Bronchial epithelial cell (primary cell): Measurements from ENCODE around the gene WHAMM. TPM values are rescaled to one million over a fixed set of nuclear protein-coding genes. Genes with fewer than 3 reads are reported as not detected.

Experiments
- DNase-seq: peaks from one replicate; pipeline ENCODE4 v3.0.0-alpha.2; 2010; ENCODE audit warnings: low read depth
- FAIRE-seq: peaks from 2 replicates; lab custom pipeline; 2011; peaks lifted over from hg19 to GRCh38; lab: Jason Lieb, UNC
- H3K27me3 ChIP-seq: 2 replicates; pipeline ENCODE4 v1.5.1; 2011; ENCODE audit warnings: low read length; ENCODE audit not compliant: control insufficient read depth, insufficient read depth
- H3K36me3 ChIP-seq: 2 replicates; pipeline ENCODE4 v1.5.1; 2011; ENCODE audit warnings: low read length; ENCODE audit not compliant: control insufficient read depth, insufficient read depth
- H3K4me3 ChIP-seq: 2 replicates; pipeline ENCODE4 v1.5.1; 2011; ENCODE audit warnings: mild to moderate bottlenecking, low read depth, low read length, control low read depth
- CTCF ChIP-seq: IDR thresholded peaks from 2 replicates; pipeline ENCODE4 v1.5.1; 2011; ENCODE audit warnings: mild to moderate bottlenecking, moderate library complexity, low read length, control low read depth, inconsistent platforms; ENCODE audit not compliant: insufficient read depth, severe bottlenecking
- total RNA-seq: library from RNA; depleted of rRNA; stranded (reverse); fragments of >200 nt; gene quantifications from 2 replicates; pipeline ENCODE4 v1.2.1, GENCODE V29; 2014

Gene WHAMM
- total RNA-seq, 1 donor from 2014 or later: 3.2 TPM

DNA sequence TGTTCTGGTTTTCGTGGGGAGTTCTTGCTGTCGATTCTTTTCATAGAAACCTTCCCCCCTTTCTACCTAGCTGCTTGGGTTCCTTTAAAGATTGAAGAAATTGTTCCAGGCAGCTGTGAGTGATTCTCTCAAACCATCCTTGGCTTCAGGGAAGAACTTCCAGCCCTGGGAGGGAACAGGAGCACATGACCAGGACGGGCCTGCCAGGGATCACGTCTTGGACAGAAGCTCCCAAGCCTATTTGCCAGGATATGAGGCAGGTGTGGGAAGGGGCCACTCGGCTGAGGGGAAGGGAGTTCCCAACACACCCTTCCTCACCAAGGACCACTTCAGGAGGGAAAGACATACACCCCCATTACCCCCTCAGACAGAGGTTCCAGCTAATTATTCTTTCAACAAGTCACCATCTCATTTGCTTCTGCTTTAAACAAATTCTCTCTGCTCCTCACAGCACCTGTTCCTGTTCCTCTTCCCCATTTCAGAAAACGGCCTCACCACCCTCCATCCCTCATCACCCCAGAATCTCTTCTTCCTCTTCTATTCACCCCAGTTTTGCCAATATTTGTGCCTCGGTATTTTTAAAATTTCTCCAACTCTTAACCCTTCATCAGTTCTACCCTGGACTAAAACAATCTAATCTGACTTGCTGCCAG, 62.5 kb downstream of the WHAMM start:
- no peak for TF ChIP-seq CTCF
- FAIRE-seq: no peak
- DNase-seq: no peak
- Histone ChIP-seq H3K27me3 (no peaks in the 10 kb centered on the region), H3K4me3 (no peak overlapping the region), H3K36me3 (peaks cover 3% of the 10 kb centered on the region)

DNA sequence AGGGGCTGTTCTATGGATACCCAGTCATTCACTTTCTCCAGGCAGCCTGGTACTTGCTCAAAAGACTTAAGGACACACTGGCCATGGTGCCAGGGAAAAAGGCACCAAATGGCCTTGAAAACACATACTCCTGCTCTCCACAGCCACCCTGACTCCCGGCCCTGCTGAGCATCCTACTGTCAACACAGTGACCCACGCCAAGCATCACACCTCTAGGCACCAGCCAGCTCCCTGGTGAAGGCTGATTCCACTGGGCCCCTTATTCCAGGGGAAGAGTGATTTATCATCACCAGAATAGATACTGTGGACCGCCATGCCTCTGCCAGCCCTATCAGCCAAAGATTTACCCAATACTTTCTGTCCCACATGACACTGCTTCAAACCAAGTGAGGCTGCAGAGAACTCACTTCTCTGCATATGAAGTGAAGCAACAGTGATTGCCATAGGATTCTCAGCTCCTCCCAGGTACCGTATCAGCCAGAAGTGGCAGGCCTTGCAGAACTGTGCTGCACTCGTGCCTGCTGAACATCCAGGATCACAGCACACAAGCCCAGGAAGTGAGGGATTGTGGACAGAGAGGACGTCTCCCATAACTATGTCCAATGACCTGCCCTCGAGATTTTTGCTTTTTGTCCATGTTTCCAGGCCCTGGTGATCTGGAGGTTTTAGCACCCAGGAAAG, 63.7 kb downstream of the WHAMM start:
- TF ChIP-seq CTCF: no peak
- H3K27me3 ChIP-seq: no peaks in the 10 kb centered on the region
- peak; percentile 47 for FAIRE-seq
- no peak overlapping the region for H3K4me3 ChIP-seq
- DNase-seq: no peak
- H3K36me3 ChIP-seq: peaks cover 3% of the 10 kb centered on the region

GRCh38 chr15:82874267-82874666, 64.8 kb downstream of the WHAMM start:
- Histone ChIP-seq H3K27me3 (no peaks in the 10 kb centered on the region), H3K36me3 (peaks cover 3% of the 10 kb centered on the region), H3K4me3 (no peak overlapping the region)
- no peak for DNase-seq
- TF ChIP-seq CTCF: no peak
- no peak for FAIRE-seq

- no peaks in the 10 kb centered on the region for H3K27me3 ChIP-seq
- DNase-seq (no peak), FAIRE-seq (no peak)
- no peak for TF ChIP-seq CTCF
- H3K36me3 ChIP-seq: peaks cover 4% of the 10 kb centered on the region
- H3K4me3 ChIP-seq: no peak overlapping the region
These were observed 65.5 kb downstream of the WHAMM start for GRCh38 chr15:82874961-82875360.

DNA sequence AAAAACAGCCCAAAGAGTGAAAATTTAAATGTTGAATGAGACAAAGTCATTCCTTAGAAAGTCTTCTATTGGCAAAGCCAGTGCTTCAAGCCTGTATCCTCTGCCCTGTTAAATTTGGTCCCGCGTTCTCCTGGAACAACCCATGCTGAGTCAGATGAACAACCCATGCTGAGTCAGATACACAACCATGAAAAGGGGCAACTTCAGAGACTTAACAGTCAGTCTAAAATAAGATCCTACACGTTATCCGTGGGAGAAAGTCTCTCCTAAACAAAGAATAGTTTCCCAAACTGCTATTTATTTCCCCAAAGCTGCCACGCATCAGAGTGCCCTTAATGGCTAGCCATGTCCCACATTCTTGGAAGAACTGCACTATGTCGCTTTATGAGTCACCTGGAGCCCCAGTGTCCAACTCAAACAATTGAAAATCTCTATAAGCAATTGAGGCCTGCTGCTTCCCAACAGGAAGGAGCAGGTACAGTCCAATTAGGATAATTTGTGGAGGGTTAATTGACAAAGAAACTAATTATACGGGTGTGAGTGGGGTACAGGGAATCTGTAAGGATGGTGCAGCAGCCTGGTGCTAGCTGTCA, 66.1 kb downstream of the WHAMM start:
- H3K4me3 ChIP-seq: no peak overlapping the region
- DNase-seq (peak; percentile 79), FAIRE-seq (peak; percentile 75)
- TF ChIP-seq CTCF: no peak
- H3K27me3 ChIP-seq: no peaks in the 10 kb centered on the region
- peaks cover 4% of the 10 kb centered on the region for H3K36me3 ChIP-seq
